ENCODE results near the gene CASK.
"Not testable (repeated sequence)": the region's sequence is repeated elsewhere in the genome, so short reads cannot be mapped to it uniquely, and the experiment has no call there.

CASK gene

GRCh38 chrX:41553688-41554087 is 369.7 kb downstream of the CASK start:
- DNase-seq: no peak

GRCh38 chrX:41548411-41548810 is 374.9 kb downstream of the CASK start:
- no peak for DNase-seq

- no peak for DNase-seq
These were observed 379.7 kb downstream of the CASK start for GRCh38 chrX:41543668-41544067.

- DNase-seq: no peak
These were observed 380.3 kb downstream of the CASK start for GRCh38 chrX:41543025-41543424.

GRCh38 chrX:41542536-41542935 is 380.8 kb downstream of the CASK start:
- no peak for DNase-seq

- DNase-seq: no peak
These were observed 381.2 kb downstream of the CASK start for GRCh38 chrX:41542135-41542534.

- DNase-seq: no peak
These were observed 382.0 kb downstream of the CASK start for GRCh38 chrX:41541386-41541785.

GRCh38 chrX:41538707-41539106 is 384.6 kb downstream of the CASK start:
- DNase-seq: no peak

- DNase-seq: no peak
These were observed 393.3 kb downstream of the CASK start for GRCh38 chrX:41530085-41530484.

- DNase-seq: no peak
These were observed 394.1 kb downstream of the CASK start for GRCh38 chrX:41529221-41529620.

- DNase-seq: no peak
These were observed 394.6 kb downstream of the CASK start for GRCh38 chrX:41528784-41529183.

- no peak for DNase-seq
These were observed 396.4 kb downstream of the CASK start for GRCh38 chrX:41526925-41527324.

GRCh38 chrX:41526271-41526670 is 397.1 kb downstream of the CASK start:
- no peak for DNase-seq

GRCh38 chrX:41522671-41523070 is 400.7 kb downstream of the CASK start:
- no peak for DNase-seq

- no peak for DNase-seq
These were observed 401.3 kb downstream of the CASK start for GRCh38 chrX:41522081-41522480.

GRCh38 chrX:41519468-41519867 is 403.9 kb downstream of the CASK start:
- DNase-seq: no peak

GRCh38 chrX:41518841-41519220 is 404.5 kb downstream of the CASK start:
- no peak for DNase-seq

- DNase-seq: no peak
These were observed 405.1 kb downstream of the CASK start for GRCh38 chrX:41518127-41518840.

- no peak for DNase-seq
These were observed 406.2 kb downstream of the CASK start for GRCh38 chrX:41516999-41517765.

- no peak for DNase-seq
These were observed 406.9 kb downstream of the CASK start for GRCh38 chrX:41516456-41516855.

GRCh38 chrX:41515376-41515775 is 408.0 kb downstream of the CASK start:
- no peak for DNase-seq

GRCh38 chrX:41514179-41514578 is 409.2 kb downstream of the CASK start:
- no peak for DNase-seq

GRCh38 chrX:41512853-41513252 is 410.5 kb downstream of the CASK start:
- not testable (repeated sequence) for DNase-seq

GRCh38 chrX:41512394-41512793 is 411.0 kb downstream of the CASK start:
- DNase-seq: no peak

- DNase-seq: no peak
These were observed 415.4 kb downstream of the CASK start for GRCh38 chrX:41507919-41508318.
